ENCODE measurements around the gene SLC2A8.

SLC2A8 gene

DNA sequence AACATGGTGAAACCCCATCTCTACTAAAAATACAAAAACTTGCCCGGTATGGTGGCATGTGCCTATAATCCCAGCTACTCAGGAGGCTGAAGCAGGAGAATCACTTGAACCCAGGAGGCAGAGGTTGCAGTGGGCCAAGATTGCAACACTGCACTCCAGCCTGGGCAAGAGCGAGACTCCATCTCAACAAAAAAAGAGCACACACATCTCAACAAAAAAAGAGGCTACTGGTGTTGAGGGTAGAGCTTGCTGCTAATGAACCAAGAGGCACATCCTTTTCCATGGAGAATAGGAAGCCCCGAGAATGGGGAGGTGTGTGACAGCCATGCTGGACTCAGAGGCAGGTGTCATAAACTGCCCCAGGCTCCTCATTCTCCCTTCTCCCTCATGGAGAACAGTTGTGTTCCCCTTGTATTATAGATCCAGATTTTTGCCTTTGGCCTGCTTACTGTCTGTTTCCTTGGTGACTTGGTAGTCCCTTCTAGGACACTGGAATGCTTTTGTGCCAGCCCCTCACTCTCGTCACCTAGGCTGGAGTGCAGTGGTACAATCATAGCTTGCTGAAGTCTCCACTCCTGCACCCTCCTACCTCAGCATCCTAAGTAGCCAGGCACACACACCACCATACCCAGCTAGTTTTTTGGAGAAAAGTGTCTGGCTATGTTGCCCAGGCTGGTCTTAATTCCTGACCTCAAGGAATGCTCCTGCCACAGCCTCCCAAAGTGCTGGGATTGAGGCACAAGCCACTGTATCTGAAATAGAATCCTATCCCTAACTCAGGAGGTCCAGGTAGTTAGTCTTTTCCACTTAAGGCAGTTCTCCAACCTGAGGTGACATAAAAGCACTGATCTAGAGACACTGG, 49.1 kb downstream of the SLC2A8 start:
- Histone ChIP-seq H3K27ac (no peak overlapping the region), H3K36me3 (replicated peaks) (peaks cover 92% of the 10 kb centered on the region), H3K4me3 (ENCODE audit: low read depth, low read length) (no peak overlapping the region), H3K27me3 (replicated peaks) (no peaks in the 10 kb centered on the region)
- TF ChIP-seq, protein P1, sequence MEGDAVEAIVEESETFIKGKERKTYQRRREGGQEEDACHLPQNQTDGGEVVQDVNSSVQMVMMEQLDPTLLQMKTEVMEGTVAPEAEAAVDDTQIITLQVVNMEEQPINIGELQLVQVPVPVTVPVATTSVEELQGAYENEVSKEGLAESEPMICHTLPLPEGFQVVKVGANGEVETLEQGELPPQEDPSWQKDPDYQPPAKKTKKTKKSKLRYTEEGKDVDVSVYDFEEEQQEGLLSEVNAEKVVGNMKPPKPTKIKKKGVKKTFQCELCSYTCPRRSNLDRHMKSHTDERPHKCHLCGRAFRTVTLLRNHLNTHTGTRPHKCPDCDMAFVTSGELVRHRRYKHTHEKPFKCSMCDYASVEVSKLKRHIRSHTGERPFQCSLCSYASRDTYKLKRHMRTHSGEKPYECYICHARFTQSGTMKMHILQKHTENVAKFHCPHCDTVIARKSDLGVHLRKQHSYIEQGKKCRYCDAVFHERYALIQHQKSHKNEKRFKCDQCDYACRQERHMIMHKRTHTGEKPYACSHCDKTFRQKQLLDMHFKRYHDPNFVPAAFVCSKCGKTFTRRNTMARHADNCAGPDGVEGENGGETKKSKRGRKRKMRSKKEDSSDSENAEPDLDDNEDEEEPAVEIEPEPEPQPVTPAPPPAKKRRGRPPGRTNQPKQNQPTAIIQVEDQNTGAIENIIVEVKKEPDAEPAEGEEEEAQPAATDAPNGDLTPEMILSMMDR (IDR thresholded peaks at IDR 0.05; ENCODE audit: low read depth, low read length, missing control alignments) = no peak
- in situ Hi-C loops (cut with HindIII; ENCODE audit: low pct_ligation_motif_present, low sequenced_read_pairs) = no loop called here
- no peak for DNase-seq

DNA sequence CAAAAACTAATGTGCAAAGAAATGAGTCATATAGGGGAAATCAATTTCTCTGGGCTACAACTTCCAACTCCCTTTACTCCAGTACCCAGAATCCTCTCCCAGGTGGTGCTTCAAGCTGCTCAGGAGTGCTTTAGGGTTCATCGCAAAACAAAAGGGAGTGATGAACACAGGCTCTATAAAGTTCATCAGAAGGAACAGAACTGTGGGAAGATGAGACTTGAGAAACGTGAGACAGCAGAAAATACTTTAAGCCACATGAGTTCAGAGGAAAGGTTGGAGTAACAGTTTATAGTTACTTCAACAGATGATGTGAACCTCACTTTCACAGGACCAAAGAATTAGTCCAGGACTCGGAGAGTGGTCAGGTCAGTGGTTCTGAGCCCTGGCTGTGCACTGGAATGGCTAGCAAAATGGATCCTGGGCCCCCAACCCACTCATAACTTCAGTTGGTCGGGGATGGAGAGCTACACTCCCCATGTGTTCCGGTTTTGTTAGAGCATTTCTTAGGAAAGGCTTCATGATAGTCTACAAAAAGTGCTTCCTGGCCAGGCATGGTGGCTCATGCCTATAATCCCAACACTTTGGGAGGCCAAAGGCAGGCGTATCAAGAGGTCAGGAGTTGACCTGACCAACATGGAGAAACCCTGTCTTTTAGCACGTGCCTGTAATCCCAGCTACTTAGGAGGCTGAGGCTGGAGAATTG, 49.9 kb downstream of the SLC2A8 start:
- H3K27ac ChIP-seq = no peak overlapping the region
- no peak overlapping the region for H3K4me3 ChIP-seq (ENCODE audit: low read depth, low read length)
- no peak for DNase-seq
- TF ChIP-seq, protein P1 (IDR thresholded peaks at IDR 0.05; ENCODE audit: low read depth, low read length, missing control alignments) = no peak
- H3K36me3 ChIP-seq (replicated peaks) = peaks cover 85% of the 10 kb centered on the region
- no peaks in the 10 kb centered on the region for H3K27me3 ChIP-seq (replicated peaks)
- in situ Hi-C loops (cut with HindIII; ENCODE audit: low pct_ligation_motif_present, low sequenced_read_pairs) = no loop called here

DNA sequence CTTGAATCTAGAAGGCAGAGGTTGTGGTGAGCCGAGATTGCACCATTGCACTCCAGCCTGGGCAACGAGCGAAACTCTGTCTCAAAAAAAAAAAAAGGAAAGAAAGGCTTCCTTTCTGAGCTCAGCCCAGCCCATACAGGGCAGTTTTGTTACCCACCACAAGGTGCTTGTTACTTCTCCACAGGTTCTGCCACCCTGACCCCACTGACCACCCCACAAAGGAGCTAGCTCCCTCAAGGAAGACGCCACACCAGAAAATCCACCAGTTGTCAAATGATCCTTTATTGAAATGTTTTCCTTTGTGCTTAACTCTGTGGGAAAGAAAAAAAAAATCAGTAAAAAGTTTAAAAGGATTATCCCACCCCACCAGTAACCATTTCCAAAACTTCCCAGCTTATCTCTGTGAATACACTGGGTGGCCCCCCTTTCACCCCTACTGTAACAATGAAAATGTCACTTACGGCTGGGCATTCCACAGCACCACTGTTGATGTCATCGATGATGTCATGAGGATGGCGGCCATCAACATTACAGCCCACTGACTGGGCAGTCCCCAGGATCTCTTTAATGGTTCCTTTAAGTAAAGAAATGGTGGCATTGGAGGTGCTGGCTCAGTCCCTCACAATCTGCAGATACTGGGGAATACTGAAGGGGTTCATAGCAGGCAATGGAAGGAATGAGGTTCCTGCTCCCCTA, 50.6 kb downstream of the SLC2A8 start:
- DNase-seq = no peak
- TF ChIP-seq, protein P1 (IDR thresholded peaks at IDR 0.05; ENCODE audit: low read depth, low read length, missing control alignments) = no peak
- in situ Hi-C loops (cut with HindIII; ENCODE audit: low pct_ligation_motif_present, low sequenced_read_pairs) = no loop called here

DNA sequence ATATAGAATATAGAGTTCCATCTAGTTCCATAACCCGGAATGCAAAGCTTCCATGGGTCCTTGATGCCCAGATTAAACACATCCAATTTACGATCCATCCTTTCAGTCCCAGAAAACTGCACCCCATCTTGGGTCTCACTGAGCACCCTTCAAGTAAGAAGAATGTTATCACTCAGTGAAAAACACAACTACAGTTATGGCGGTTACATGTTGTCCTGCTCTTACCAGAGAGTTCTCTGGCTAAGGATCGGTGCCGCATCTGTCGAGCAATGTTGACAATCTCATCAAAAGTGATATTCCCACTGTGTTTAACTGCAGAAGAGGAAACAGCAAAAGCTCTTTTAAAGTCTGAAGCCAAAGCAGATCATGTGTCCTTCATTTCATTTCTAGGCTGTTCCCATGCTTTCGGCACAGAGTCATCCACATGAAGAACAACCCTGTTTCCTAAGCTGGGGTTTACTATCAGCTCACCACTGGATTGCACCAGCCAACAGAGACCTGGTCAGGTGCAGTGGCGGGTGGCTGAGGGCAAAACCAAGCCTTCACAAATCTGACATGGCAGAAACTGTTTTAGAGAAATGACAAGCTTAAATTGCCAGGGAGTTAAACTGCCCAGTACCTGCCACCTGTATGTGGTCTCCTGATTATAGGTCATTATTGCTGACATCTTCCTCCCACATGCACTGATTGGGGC, 51.3 kb downstream of the SLC2A8 start:
- DNase-seq = no peak
- in situ Hi-C loops (cut with HindIII; ENCODE audit: low pct_ligation_motif_present, low sequenced_read_pairs) = no loop called here
- H3K36me3 ChIP-seq (replicated peaks) = peaks cover 74% of the 10 kb centered on the region
- peak overlapping the region; percentile 99 for H3K4me3 ChIP-seq (ENCODE audit: low read depth, low read length)
- H3K27me3 ChIP-seq (replicated peaks) = no peaks in the 10 kb centered on the region
- no peak overlapping the region for H3K27ac ChIP-seq
- TF ChIP-seq, protein P1 (IDR thresholded peaks at IDR 0.05; ENCODE audit: low read depth, low read length, missing control alignments) = no peak

More for the DNA sequence above, 50.6 kb downstream of the SLC2A8 start:
- Histone ChIP-seq H3K27ac (peak overlapping the region; percentile 3), H3K36me3 (replicated peaks) (peaks cover 80% of the 10 kb centered on the region), H3K27me3 (replicated peaks) (no peaks in the 10 kb centered on the region), H3K4me3 (ENCODE audit: low read depth, low read length) (peak overlapping the region; percentile 5)

DNA sequence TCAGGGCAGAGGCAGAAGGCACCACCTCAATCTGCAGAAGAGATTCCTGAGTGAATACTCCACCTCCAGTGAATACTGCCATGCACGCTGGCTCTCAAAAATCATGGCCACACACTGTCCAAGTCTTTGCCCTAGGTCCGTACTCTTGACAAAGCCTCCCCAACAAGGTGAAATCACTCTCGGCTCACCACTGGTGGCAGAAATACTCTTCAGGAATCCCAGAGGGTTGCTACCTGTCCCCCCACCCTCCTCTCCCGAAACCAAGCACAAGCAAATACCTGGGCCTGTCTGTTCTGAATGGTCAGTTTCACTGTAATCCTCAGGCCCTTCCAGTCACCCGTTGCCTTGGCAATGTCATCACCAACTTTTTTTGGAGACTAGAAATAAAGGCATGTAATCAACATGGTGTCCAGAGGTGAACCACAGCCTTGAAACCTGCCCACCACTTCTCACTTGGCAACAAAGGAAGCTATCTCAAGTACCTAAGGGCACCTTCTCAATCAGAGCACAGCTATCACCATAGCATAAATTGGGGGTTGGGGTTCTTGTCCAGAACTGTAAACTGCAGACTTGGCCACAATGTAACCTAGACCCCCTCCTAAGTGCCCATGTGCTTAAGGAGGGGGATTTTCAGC, 52.5 kb downstream of the SLC2A8 start:
- in situ Hi-C loops (cut with HindIII; ENCODE audit: low pct_ligation_motif_present, low sequenced_read_pairs) = no loop called here
- DNase-seq = no peak
- Histone ChIP-seq H3K27me3 (replicated peaks) (no peaks in the 10 kb centered on the region), H3K27ac (peak overlapping the region; percentile 79), H3K4me3 (ENCODE audit: low read depth, low read length) (peak overlapping the region; percentile 99), H3K36me3 (replicated peaks) (peaks cover 68% of the 10 kb centered on the region)
- TF ChIP-seq, protein P1 (IDR thresholded peaks at IDR 0.05; ENCODE audit: low read depth, low read length, missing control alignments) = no peak
